ENCODE measurements around the gene CHRNB1.

The CHRNB1 gene

GRCh38 chr17:7415784-7416183, 29.1 kb upstream of the CHRNB1 start:
- DNase-seq = no peak

GRCh38 chr17:7416323-7416722, 28.5 kb upstream of the CHRNB1 start:
- DNase-seq = no peak

- DNase-seq = no peak
Measured at GRCh38 chr17:7417056-7417655, 27.7 kb upstream of the CHRNB1 start.

- no peak for DNase-seq
Measured at GRCh38 chr17:7418472-7419152, 26.2 kb upstream of the CHRNB1 start.

GRCh38 chr17:7419819-7420610, 24.8 kb upstream of the CHRNB1 start, which contains the start of gene SPEM1:
Gene SPEM1 (plus strand): TSS chr17:7420324. CDS start chr17:7420385, 61 bp downstream.
- DNase-seq = no peak

GRCh38 chr17:7421186-7421585, 23.7 kb upstream of the CHRNB1 start:
- DNase-seq = no peak

GRCh38 chr17:7423679-7424078, 21.2 kb upstream of the CHRNB1 start:
- DNase-seq = no peak

GRCh38 chr17:7425316-7425715, 19.5 kb upstream of the CHRNB1 start, which contains the start of gene SPEM2:
Gene SPEM2 (plus strand): TSS chr17:7425616. CDS start chr17:7425689, 73 bp downstream.
- DNase-seq = no peak

GRCh38 chr17:7425756-7426155, 19.1 kb upstream of the CHRNB1 start:
- DNase-seq = no peak

GRCh38 chr17:7426203-7426863, 18.5 kb upstream of the CHRNB1 start:
- DNase-seq = no peak

GRCh38 chr17:7426896-7427489, 17.9 kb upstream of the CHRNB1 start:
- DNase-seq = no peak

GRCh38 chr17:7427549-7427948, 17.3 kb upstream of the CHRNB1 start:
- no peak for DNase-seq

- no peak for DNase-seq
Measured at GRCh38 chr17:7428557-7428956, 16.3 kb upstream of the CHRNB1 start, which contains the start of gene SPEM3. Gene SPEM3 (plus strand): TSS chr17:7428857. CDS start chr17:7428903, 46 bp downstream.

GRCh38 chr17:7429722-7430121, 15.1 kb upstream of the CHRNB1 start:
- no peak for DNase-seq

- no peak for DNase-seq
Measured at GRCh38 chr17:7431231-7431630, 13.6 kb upstream of the CHRNB1 start.

GRCh38 chr17:7432296-7432695, 12.6 kb upstream of the CHRNB1 start:
- no peak for DNase-seq

- peak; percentile 67 for DNase-seq
Measured at GRCh38 chr17:7435676-7436555, 8.9 kb upstream of the CHRNB1 start.

GRCh38 chr17:7436556-7437368, 8.1 kb upstream of the CHRNB1 start:
- DNase-seq = peak; percentile 92

GRCh38 chr17:7437369-7437863, 7.4 kb upstream of the CHRNB1 start:
- no peak for DNase-seq

- DNase-seq = peak; percentile 52
Measured at GRCh38 chr17:7437950-7438614, 6.8 kb upstream of the CHRNB1 start.
